Measurements from ENCODE around the gene EYS.

Gene EYS

GRCh38 chr6:64988148-64988547, 718.9 kb downstream of the EYS start:
- no peak for DNase-seq (ENCODE audit: low read depth in 1 of 2, low spot score in 1 of 2)

GRCh38 chr6:64987066-64987465, 720.0 kb downstream of the EYS start:
- DNase-seq (ENCODE audit: low read depth in 1 of 2, low spot score in 1 of 2), result no peak

- no peak for DNase-seq (ENCODE audit: low read depth in 1 of 2, low spot score in 1 of 2)
These were observed 721.3 kb downstream of the EYS start for GRCh38 chr6:64985726-64986125.

- no peak for DNase-seq (ENCODE audit: low read depth in 1 of 2, low spot score in 1 of 2)
These were observed 722.1 kb downstream of the EYS start for GRCh38 chr6:64984948-64985347.

GRCh38 chr6:64983089-64983488, 723.9 kb downstream of the EYS start:
- no peak for DNase-seq (ENCODE audit: low read depth in 1 of 2, low spot score in 1 of 2)

GRCh38 chr6:64973142-64973541, 733.9 kb downstream of the EYS start:
- DNase-seq (ENCODE audit: low read depth in 1 of 2, low spot score in 1 of 2), result no peak

- no peak for DNase-seq (ENCODE audit: low read depth in 1 of 2, low spot score in 1 of 2)
These were observed 737.9 kb downstream of the EYS start for GRCh38 chr6:64969139-64969538.

GRCh38 chr6:64955435-64955848, 751.6 kb downstream of the EYS start:
- no peak for DNase-seq (ENCODE audit: low read depth in 1 of 2, low spot score in 1 of 2)

GRCh38 chr6:64949257-64949656, 757.8 kb downstream of the EYS start:
- no peak for DNase-seq (ENCODE audit: low read depth in 1 of 2, low spot score in 1 of 2)

- no peak for DNase-seq (ENCODE audit: low read depth in 1 of 2, low spot score in 1 of 2)
These were observed 758.8 kb downstream of the EYS start for GRCh38 chr6:64948261-64948660.

GRCh38 chr6:64945450-64945849, 761.6 kb downstream of the EYS start:
- DNase-seq (ENCODE audit: low read depth in 1 of 2, low spot score in 1 of 2), result no peak

- DNase-seq (ENCODE audit: low read depth in 1 of 2, low spot score in 1 of 2), result no peak
These were observed 774.5 kb downstream of the EYS start for GRCh38 chr6:64932486-64932885.

- DNase-seq (ENCODE audit: low read depth in 1 of 2, low spot score in 1 of 2), result no peak
These were observed 776.3 kb downstream of the EYS start for GRCh38 chr6:64930681-64931080.

GRCh38 chr6:64926051-64926450, 781.0 kb downstream of the EYS start:
- no peak for DNase-seq (ENCODE audit: low read depth in 1 of 2, low spot score in 1 of 2)

- no peak for DNase-seq (ENCODE audit: low read depth in 1 of 2, low spot score in 1 of 2)
These were observed 786.8 kb downstream of the EYS start for GRCh38 chr6:64920257-64920656.

- no peak for DNase-seq (ENCODE audit: low read depth in 1 of 2, low spot score in 1 of 2)
These were observed 792.9 kb downstream of the EYS start for GRCh38 chr6:64914124-64914523.

- no peak for DNase-seq (ENCODE audit: low read depth in 1 of 2, low spot score in 1 of 2)
These were observed 794.1 kb downstream of the EYS start for GRCh38 chr6:64912966-64913365.

GRCh38 chr6:64908104-64908503, 798.9 kb downstream of the EYS start:
- no peak for DNase-seq (ENCODE audit: low read depth in 1 of 2, low spot score in 1 of 2)

- DNase-seq (ENCODE audit: low read depth in 1 of 2, low spot score in 1 of 2), result no peak
These were observed 802.4 kb downstream of the EYS start for GRCh38 chr6:64904616-64905015.

- no peak for DNase-seq (ENCODE audit: low read depth in 1 of 2, low spot score in 1 of 2)
These were observed 804.4 kb downstream of the EYS start for GRCh38 chr6:64902596-64902995.

GRCh38 chr6:64896939-64897338, 810.1 kb downstream of the EYS start:
- no peak for DNase-seq (ENCODE audit: low read depth in 1 of 2, low spot score in 1 of 2)

- DNase-seq (ENCODE audit: low read depth in 1 of 2, low spot score in 1 of 2), result no peak
These were observed 811.1 kb downstream of the EYS start for GRCh38 chr6:64895945-64896344.

- no peak for DNase-seq (ENCODE audit: low read depth in 1 of 2, low spot score in 1 of 2)
These were observed 816.4 kb downstream of the EYS start for GRCh38 chr6:64890609-64891008.

GRCh38 chr6:64889144-64889543, 817.9 kb downstream of the EYS start:
- no peak for DNase-seq (ENCODE audit: low read depth in 1 of 2, low spot score in 1 of 2)
